GM19240 (cell line): ENCODE measurements around the gene RAD51B.

Experiments used
- DNase-seq: peaks from one replicate; pipeline ENCODE4 v3.0.0; 2011; ENCODE audit warnings: low spot score; ENCODE audit not compliant: insufficient read length

RAD51B gene

DNA sequence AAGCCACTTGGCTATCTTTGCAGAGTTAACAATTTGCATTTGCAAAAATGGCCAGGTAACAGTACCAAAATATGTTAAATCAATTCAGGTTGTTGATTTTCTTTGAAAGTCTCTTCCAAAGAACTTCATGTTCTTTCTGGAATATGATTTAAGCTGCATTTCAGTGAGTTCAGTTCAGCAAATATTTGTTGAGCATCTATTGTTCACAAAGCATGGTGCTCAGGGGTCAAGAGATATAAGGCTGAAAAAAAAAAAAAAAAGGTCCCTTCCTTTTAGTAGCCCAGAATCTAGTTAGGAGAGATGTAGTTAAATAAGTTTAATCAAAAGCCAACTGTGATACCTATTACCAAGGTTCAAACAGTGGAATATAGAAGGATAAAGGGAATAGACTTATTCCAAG lies 656.2 kb downstream of the RAD51B start:
- no peak for DNase-seq

DNA sequence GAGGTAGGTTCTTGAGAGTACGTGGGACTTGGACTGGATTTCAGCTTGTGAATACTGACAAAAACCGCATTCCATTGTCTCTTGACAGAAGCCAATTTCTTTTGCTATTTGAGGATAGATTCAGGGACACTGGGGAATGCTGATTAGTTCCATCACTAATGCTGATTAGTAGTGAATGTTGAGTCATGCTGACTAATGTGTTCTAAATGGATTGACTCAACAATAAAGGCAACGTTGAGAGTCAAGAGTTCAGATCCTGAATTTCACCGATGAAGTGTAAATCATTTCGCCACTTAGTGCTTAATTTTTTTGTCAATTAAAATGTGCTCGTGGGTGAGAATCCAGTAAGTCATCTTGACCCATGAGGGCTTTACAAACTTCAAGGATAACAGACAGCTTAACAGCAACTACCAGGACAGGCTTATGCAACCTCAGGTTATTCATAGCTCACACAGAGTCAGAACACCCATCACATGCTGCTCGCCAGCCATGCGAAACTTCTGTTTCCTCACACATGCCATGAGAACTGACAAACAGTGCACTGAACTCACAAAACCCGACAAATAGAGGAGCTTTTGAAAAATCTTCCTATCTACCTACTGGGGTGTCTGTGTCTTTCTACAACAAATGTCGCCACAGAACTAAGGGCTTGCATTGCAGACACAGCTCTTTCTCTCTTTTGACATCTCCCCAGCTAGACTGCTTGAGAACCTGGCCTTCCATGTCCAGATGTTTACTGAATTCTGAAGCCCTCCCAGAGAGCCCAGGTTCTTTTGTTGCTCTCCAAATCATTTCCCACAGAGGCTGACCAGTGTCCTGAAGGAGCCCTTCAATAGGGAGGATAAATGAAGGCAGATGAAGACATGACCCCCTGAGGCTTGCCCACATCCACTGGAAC lies 656.9 kb downstream of the RAD51B start:
- no peak for DNase-seq

DNA sequence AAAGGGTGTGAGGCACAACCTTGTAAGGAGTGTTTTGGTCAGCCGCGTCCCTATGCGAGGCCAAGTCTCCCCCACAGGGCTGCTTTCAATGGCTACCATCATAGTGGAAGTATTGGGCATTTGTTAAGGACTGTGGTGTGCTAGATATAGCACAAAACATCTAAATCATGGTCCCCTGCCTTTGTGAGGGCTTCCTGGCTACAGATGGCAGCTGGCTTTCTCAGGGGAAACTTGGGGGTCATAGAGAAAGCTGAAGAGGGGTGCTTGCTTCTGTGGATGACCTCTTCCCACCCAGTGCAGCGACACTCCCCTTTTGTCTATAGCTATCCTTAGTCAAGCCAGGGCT lies 657.5 kb downstream of the RAD51B start:
- no peak for DNase-seq

DNA sequence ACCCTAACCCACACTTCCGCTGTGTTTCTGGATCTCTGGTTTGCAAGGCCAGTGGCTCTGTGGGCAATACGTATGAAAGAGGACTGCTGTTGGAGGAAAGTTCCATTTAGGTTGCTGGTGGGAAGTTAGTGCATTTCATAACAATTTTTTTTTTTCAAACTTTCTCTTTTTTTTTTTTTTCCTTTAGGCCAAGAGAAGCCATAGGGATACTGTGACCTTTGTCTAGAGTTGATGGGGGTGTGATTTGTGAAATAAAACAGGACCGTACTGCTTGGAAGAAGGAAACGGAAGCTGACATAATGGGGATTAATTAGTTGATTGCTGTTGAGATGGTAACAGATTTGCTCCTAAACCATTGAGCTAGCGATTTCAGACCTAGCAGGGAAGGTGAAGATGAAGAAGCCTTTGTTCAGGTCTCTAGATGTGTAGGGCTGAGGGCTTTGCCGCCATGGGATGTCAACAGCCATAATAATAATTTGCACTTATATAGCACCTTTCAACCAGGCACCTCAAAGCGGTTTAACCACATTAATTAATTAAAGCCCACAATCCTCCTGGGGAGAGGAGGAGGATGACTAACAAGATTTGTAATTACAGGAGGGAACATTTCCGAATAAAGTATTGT lies 658.0 kb downstream of the RAD51B start:
- no peak for DNase-seq

DNA sequence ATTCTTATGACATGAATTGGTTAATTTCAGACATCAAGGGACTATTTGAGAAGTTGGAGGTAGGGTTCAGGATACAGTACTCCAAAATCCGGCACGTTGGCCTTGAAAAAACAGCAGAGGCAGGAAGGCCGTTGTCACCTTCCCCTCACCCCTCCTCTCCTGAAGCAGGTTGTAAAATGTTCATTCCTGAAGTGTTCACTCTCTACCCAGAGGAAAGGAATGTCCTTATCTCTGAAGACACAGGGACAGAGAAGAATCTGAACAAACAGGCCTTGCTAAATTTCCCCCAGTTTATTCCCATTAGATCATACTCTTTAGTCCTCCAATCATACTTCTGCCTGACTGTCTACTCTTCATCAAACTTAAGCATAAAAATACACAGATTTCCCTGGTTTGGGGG lies 659.7 kb downstream of the RAD51B start:
- DNase-seq, result no peak

DNA sequence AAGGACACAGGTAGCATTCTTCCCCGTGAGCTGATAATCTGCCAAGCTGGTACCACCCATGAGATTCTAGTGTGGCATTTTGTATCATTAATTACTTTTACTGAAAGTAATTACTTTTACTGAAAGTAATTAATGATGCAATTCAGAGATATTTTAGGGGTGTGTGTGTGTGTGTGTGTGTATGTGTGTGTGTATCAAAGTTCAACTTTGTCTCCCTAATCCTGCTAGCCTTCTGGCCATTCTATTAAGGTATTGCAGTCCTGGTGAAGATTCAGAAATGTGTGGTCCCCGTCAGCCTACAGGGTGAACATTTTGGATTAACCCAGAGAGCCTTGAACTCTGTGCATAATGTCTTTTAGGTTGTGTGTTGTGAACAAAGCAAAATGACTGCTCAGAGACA lies 662.4 kb downstream of the RAD51B start:
- DNase-seq, result no peak

DNA sequence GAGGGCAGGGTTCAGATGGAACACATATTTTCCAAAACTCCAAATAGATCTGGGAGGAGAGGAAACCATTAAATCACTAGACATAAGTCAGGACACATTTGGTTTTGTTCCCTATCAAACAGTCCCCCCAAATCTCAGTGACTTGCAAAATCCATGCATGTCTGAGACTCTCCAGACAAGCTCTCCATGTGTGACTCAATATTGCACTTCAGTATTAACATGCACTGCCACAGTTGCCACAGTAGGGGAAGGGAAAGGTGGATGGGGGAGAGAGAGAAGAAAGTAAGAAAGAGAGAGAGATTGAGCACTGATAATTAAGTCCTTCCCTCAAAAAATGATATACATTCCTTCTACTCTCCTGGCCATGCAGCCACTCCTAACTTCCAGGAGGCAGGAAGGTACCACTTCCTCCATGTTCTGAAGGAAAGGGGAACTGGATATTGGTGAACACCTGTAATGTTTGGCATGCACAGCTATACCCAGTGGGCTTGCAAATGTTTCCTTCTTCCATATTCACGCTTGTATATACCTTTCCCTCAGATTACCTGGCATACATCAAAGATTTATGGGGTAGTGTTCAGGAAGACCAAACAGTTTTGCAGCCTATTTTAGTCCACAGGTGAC lies 663.3 kb downstream of the RAD51B start:
- no peak for DNase-seq

DNA sequence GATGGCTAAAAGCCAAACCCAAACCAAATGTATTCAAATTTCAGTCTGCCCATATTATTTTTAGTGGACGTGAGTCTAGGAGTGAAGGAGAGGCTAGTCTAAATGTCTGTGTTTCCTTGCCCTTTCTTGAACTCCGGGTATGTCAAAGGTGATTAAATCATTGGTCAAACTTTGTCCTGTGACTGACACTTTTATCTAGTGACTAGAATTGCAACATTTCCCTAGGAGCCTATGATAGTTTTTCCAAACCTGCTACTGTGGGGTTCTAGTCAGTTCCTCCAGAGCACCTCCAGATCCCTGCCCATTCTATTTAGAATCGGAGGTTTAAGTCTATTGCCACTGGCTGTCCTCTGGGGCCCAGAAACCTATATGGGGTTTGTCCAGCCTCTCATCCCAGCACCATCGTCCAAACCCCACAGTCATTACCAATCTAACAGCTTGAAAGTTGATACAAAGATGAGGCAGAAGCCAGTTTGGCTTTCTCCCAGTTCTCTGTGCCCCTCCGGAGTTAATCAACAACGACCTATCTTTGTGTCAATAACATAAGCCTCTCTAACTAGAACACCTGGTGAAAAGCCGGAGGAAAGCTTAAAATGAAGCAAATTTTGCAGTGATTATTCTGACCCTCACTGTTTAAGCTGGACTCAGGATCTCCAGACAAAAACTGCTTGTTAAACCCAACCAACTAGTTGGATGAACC lies 666.6 kb downstream of the RAD51B start:
- DNase-seq, result no peak

DNA sequence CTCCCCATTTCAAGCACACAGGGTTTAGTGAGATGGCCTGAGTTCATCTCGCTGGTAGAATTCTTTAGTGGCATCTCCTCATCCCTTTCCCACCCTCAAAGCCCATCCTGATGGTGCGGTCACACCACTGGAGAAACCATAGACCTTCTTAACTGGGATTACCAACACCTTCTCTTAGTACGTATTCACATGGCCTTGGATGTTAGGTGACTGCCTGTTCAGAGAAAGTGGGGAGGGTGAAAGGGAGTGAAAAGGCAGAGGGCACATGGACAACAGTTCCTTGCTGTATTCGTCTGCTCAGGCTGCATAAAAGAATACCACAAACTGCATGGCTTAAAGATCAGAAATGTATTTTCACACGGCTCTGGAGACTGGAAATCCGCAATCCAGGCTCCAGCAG lies 667.2 kb downstream of the RAD51B start:
- no peak for DNase-seq

DNA sequence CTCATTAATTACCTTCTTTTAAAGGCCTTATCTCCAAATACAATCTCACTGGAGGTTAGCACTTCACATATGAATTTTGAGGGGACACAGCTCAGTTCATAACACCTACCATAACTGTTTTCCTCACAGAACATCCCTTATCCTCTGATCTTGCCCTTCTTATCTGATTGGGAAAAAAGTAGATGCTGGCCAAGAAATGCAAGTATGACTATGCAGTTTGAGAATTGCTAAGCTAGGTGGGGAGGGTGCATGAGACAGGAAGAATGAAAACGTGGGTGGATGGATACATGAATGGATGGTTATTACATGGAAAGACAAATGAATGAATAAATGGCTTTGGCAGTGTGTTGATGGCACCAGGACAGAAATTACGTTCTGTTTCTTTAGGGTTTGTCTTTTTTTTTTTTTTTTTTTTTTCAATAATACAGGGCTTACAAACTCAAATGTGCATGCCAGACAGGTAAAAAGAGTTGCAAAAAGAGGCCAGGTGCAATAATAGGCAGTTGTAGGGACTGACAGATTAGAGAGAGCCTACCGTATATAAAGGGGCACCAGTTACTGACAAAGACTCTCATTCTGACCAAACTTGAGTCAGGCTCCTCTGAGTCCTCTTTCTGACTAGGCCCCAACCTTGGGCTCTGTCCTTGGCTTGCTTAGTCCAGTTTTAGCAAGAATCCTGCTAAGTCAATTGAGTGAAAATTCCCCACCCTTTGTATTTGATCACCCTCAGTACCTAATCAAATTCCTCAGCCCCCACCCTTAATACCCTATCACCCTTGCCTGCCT lies 668.4 kb downstream of the RAD51B start:
- DNase-seq, result no peak

DNA sequence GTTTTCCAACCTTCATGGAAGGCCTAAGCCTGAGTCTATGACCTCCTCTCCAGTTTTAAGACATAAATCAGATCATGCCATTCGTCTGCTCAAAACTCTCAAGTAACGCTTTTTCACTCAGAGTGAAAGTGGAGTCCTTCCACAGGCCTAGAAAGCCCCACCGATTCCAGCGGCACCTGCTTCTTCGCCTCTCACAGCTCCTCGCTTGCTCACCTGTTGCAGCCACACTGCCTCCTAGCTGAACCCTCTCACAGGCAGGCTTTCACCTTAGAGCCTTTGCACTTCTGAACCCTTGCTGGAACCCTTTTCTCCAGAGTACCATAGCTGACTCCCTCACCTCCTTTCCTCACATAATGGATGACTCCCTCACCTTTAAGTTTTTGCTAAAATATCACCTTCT lies 672.2 kb downstream of the RAD51B start:
- DNase-seq, result no peak

DNA sequence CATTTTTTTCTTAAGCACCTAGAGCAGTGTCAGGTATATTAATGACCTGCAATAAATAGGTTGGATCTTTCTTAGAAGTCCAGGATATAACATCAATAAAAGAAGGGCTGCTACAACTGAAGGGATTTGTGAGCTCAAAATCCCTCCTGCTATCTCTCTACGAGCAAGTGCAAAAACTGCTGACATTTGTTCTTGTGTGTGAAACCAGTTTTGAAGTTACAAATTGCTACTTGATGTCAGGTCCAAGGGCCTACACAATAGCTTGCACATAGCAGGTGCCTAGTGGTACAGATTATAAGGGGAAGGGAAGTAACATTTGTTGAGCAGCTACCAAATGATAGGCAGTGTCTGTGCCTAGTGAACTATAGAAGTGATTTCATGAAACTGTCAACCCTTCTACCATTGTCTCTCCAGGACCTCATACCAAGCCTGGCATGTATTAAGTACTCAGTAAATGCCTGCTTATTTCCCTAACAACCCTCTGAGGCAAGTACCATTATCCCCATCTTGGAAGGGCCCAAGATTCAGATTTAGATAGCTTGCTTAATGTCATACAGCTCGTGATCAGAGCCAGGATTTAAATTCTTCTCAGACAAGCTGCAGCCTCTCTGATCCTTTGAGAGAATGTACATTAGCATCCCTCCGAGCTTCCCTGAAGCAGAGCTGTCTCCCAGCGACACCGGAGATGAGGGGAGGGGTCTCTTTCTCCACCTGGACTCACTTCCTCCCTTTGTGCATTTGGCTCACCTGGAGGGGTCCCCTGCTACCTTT lies 673.0 kb downstream of the RAD51B start:
- DNase-seq, result no peak

DNA sequence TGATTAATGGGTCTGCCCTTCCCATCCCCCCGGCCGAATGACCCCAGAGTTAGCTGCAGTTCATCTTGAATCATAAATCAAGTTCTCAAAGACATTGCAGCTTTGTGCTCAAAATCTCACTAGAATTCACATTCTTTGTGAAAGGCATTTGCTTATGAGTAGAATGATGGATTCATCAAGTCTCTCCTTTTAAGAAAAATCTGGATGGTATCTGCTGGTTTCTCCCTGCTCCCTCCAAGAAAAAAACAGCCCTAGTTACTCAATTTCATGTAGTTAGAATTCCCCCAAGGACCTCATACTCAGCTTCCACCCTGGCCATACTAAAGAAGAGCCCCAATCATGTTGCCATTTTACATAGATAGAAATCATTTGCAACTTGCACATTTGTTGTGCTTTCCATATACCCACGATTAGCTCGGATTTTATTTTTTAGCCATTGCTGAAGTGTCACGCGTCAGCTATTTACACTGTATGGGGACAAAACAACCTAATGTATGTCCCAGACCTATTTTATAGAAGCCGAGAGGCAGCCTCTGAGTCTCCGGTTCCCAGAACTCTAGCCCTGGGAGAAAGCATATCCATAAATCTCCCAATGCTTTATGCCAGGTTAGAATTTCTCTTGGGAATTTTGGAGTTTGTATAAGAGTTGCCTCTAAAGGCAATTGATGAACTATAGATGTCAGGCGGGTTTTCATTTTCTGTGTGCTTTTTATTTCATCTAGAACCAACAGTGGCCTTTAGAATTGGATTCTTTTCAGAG lies 673.8 kb downstream of the RAD51B start:
- DNase-seq, result no peak

DNA sequence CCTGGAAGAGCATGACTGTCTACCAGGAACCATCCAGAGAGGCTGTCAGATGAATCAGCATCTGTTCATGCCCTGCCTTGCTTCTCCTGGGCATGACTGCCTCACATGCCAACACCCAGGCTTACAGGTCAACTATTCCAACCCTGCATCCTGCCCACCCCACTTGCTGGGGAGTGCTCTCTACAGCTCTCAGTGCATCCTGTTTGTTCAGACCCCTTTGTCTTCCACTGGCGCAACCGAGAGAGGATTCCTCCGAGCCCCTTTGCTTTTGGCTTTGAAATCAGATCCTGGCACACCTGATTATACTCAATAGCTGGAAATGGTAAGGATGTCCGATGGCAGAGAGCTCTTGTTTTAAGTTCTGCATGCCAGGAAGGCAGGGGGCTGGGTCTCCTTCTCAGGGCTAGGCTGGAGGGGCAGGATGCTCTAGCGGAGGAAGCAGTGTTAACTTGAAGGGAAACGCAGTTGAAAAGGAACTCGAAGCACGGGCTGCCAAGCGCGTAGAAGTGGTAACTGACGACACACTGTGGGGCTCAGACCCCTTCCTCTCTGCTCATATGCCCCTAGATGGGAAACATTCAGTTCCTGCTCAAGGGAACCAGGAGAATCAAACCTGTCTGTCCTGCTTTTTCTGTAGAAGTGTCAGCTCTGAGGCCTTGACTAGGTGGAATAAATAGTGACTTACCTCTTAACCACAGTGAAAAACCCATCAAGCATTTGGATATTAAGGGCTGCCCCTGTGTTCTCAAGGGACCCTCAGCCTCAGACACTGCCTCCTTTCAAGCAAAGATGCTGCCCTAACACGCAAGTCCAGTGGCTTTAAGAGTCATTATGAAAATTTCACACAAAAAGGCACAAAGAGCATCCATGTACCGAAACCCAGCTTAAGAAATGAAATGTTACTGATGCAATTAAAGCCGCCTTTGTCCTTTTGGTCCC lies 675.8 kb downstream of the RAD51B start:
- DNase-seq, result no peak

DNA sequence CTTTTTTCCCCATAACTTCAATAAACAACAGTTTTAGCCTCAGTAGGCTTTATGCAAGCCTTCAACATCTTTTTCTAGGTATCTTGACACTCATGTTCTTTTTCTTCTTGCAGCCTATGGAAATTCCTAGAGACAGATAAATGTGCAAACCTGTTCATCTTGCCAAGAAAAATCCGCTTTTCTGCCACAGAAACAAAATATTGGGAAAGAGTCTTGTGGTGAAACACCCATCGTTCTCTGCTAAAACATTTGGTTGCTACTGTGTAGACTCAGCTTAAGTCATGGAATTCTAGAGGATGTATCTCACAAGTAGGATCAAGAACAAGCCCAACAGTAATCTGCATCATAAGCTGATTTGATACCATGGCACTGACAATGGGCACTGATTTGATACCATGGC lies 677.4 kb downstream of the RAD51B start:
- no peak for DNase-seq

DNA sequence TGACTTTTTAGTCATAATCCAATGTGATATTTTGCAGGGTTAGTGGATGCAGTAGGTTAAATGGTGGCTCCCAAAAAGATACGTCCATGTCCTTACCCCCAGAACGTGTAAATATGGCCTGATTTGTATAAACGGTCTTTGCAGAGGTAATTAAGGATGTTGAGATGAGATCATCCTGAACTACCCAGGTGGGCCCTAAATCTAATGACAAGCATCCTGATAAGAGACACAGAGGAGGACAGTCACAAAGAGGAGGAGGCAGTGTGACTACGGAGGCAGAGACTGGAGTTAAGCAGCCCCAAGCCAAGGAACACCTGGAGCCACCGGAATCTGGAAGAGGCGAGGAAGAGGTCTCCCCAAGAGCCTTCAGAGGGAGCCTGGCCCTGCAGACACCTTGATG lies 679.9 kb downstream of the RAD51B start:
- DNase-seq, result no peak

DNA sequence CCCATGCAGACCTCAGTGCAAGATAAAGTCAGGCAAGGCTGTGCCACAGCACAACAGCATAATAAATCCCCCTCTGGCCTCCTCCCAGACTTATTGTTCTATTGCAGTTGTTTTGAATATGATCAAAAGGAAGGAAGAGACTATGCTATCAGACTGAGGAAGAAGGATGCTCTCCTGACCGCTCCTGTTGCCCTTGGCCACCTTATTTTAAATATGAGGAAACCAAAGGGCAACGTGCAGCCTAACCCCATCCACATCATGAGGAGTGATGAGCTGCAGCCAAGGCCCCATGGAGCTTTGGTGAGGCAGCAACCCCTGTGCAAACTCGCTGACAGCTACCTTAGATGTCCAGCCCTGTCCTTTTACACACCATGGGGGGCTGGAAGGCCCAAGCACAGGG lies 681.6 kb downstream of the RAD51B start:
- no peak for DNase-seq

DNA sequence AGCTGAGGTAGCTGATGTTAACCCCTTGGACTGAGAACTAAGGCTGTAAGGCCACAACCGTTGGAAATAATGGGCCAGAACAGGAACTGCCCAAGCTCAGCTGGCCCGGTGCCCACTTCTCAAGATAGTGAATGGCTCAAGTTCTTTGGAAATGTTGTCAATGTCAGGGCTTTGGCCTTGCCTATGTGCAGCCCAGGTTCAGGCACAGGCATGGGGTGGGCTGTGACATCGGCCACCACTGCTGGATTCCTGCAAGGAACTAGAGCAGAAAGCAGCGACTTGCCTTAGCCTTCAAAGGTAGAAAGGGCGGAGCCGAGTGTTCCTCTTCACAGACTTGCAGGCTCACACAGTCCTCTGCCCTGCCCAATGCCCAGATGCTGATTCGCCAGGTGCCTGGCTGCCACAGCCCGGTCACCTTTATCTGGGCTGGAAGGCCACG lies 682.1 kb downstream of the RAD51B start:
- no peak for DNase-seq

DNA sequence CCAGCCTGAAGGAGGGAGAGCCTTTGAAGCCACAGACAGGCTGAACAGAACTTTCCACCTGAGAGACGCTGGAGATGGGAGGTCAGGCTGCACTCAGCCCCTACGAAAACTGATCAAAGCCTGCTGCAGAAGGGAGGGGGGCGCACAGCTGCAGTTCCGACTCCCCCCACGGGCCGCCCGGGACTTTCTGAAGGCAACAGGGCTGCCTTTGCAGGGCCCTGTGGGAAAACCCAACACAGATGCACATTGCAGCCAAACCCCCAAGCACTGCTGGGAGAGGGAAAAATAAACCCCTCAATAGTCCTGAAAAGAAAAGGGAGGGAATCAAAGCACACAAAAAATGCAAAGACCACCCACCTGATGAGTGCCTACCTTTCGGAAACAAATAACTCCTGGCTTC lies 682.7 kb downstream of the RAD51B start:
- DNase-seq, result no peak
